Endothelial cell of umbilical vein (primary cell): Measurements from ENCODE around the gene SDCCAG8.

Experiments
- CTCF ChIP-seq, 2 donors: IDR thresholded peaks; 1 replicate in 1 of 2; 2 replicates in 1 of 2; pipeline ENCODE4 v1.5.1; 2011; ENCODE audit warnings: low read length in 2 of 2, mild to moderate bottlenecking in 2 of 2, moderate library complexity in 2 of 2, control low read depth in 1 of 2, inconsistent platforms in 1 of 2, low read depth in 1 of 2; ENCODE audit not compliant: insufficient read depth in 1 of 2; ENCODE audit errors: extremely low read depth in 1 of 2
- EZH2 ChIP-seq: IDR thresholded peaks from 2 replicates; pipeline ENCODE4 v1.6.1; 2012; ENCODE audit warnings: borderline replicate concordance, low read depth, mild to moderate bottlenecking, moderate library complexity, low read length, inconsistent platforms; ENCODE audit not compliant: severe bottlenecking
- FOS ChIP-seq: IDR thresholded peaks from 2 replicates; pipeline ENCODE4 v1.6.1; 2011; ENCODE audit warnings: mild to moderate bottlenecking, low read length, moderate library complexity, borderline replicate concordance; ENCODE audit not compliant: insufficient read depth
- JUN ChIP-seq: IDR thresholded peaks from 2 replicates; pipeline ENCODE4 v1.6.1; 2011; ENCODE audit warnings: borderline replicate concordance, low read depth; ENCODE audit not compliant: insufficient read length, insufficient read depth
- MAX ChIP-seq: IDR thresholded peaks from 2 replicates; pipeline ENCODE4 v1.6.1; 2011; ENCODE audit not compliant: insufficient read depth, insufficient read length
- MYC ChIP-seq: IDR thresholded peaks from one replicate; pipeline ENCODE4 v1.6.1; 2011; ENCODE audit warnings: mild to moderate bottlenecking, low read depth, low read length
- POLR2A ChIP-seq: IDR thresholded peaks from 2 replicates; pipeline ENCODE4 v1.6.1; 2012; ENCODE audit warnings: low read depth, mild to moderate bottlenecking, control low read depth, low read length
- POLR2AphosphoS5 ChIP-seq: IDR thresholded peaks from 2 replicates; pipeline ENCODE4 v1.6.1; 2012; ENCODE audit warnings: low read depth, mild to moderate bottlenecking, control low read depth, low read length, moderate library complexity; ENCODE audit not compliant: insufficient read depth

- no peak for TF ChIP-seq CTCF (IDR thresholded peaks at IDR 0.05; ENCODE audit: extremely low read depth in 1 of 2, insufficient read depth in 1 of 2, low read depth in 1 of 2, low read length in 2 of 2)
- peak; percentile 74 for TF ChIP-seq POLR2A
- TF ChIP-seq JUN = no peak
- no peak for TF ChIP-seq EZH2
- TF ChIP-seq POLR2AphosphoS5 = peak; percentile 81
- TF ChIP-seq MAX = no peak
- no peak for TF ChIP-seq MYC
- TF ChIP-seq FOS = no peak
These were observed 682 bp upstream of the SDCCAG8 start, which contains the start of gene CEP170 for GRCh38 chr1:243254927-243255790.
